SHP77 (cell line): ENCODE data around the gene MBL2.

Source experiments
- DNase-seq, 2 experiments: peaks; one replicate each; lab custom pipeline; 2025; lab: John Stamatoyannopoulos, UW

MBL2 gene

DNA sequence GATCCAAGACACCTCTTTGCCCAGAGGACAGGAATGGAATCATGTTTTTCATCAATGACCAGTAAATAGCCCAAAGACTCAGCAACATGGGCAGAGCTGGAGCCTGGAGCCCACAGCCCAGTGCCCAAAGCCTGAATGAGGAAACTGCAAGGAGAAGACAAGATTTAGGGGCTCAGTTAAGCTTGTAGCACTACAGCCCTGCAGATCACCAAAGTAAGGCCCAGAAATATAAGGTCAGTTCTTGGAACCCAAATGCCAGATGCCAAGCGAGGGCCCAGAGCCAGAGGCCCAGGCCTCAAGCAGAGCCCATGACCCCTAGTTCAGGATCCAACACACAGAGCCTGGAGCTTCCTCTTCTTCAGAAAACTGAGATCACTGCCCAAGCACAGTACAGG lies 32.4 kb downstream of the MBL2 start:
- DNase-seq = no peak

DNA sequence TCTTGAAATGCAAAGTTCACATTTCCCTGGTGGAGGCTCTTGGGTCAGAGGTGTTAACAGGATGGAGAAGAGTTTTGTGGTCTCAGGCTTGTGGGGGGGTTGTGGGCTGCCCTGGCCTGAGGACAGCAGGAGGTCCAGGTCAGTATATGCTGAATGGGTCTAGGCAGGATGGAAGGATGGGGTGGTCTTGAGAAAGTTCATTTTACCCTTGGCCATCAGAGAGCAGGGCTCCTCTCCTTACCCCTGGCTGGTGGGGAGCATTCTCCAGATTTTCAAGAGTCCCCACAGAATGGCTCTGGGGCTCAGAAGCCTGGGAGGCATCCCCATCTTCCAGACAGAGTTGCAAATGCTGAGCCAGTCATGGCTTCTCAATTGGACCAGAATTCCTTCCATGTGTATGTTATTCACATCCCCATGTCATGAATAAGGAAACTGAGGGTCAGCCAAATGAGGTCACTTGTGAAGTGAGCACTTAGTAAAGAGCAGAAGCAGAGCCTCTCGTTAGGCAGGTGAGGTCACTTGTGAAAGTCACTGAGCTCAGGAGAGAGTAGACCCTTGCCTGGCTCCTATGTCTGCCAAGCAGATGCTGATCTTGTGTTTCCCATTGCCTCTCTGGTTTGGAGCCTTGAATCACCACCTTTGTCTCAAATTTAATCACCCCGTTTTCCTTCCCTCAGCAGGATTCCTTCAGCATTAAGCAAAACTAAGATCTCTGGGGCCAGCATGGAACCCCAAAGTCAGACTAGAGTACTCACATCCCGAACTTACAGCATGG lies 33.0 kb downstream of the MBL2 start:
- DNase-seq = no peak

DNA sequence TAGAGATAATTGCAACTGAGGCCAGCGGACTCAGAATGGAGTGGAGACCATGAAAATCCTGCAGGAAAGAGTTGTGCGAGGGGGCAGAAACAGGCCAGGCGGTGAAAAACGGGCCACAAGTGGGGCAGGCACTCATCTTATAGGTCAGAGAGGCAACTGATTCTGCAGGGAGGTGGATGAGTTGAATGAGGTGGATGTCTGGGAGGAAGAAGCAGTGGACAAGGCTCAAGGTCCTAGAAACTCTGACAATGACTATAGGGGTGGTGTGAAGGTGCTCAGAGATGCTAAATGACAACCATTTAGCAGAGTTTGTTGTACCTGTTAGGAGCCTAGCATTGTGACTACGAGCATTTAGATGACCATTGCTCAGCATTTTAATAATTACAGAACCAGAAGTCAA lies 33.6 kb downstream of the MBL2 start:
- no peak for DNase-seq

DNA sequence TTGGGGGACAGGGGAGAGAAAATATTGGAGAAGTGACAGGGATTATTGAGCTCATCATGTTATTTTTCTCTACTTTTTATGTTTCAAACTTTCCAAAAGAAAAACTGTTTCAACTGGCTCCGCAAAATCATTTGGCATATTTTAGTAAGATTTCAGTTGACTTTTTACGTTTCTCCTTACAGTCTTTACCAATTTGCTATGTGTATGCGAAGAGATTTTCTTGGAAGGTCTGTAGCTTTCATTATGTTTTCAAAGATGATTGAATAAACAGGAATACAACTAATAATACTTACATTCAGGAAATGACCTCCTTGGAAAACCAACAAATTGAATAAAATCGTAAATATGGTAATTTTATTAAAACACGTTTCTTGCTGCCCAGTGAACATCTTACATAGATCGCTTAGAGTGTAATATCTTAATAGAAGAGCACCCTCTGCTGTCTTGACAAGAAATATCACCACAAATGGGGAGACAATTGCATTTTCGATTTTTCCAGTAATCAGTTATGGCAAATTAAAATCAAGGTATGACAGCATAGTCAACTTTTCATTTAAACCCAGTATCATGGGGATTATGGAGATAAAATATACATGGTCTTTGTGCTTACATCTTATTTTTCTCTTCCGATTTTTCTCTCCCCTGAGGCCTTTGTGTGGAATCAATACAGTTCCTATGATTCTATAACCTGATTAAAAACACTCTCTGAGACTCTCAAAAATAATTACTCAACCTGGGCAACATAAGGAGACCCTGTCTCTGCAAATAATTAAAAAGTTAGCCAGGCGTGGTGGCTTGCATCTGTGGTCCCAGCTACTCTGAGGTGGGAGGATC lies 43.1 kb downstream of the MBL2 start:
- peak in 1 of 2 experiments; percentile 4 for DNase-seq

DNA sequence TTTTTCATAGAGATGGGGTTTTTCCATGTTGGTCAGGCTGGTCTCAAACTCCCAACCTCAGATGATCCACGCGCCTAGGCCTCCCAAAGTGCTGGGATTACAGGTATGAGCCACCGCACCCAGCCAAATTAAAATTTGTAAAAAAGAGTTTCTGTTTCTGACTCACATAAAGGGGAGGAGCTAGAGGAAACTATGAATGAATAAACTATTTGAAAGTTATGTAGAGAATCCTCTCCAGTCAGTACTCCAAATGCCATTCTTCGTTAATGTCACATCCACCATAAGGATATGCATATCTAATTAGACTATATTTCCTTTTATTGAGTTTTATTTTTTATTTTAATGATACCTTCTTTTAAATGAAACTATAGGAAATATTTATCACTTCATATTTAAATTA lies 52.6 kb downstream of the MBL2 start:
- DNase-seq = no peak
